ENCODE results near the gene KNDC1. TPM values are rescaled to one million over a fixed set of nuclear protein-coding genes. Genes with fewer than 3 reads are reported as not detected.

Gene KNDC1
- total RNA-seq, 4 donors from 2014 or later: 3.7 to 5.9 (median 4.8) TPM

- Histone ChIP-seq H3K4me3 (no peak overlapping the region), H3K27ac (no peak overlapping the region), H3K9me3 (no peaks in the 10 kb centered on the region), H3K4me1 (peaks cover 0 to 25% (median 9%) of the 10 kb centered on the region in 4 donors), H3K36me3 (no peaks in the 10 kb centered on the region), H3K27me3 (peaks cover 0 to 49% of the 10 kb centered on the region in 2 donors)
- TF ChIP-seq CTCF (IDR thresholded peaks at IDR 0.05) (no peak), POLR2A (IDR thresholded peaks at IDR 0.05) (no peak), EP300 (IDR thresholded peaks at IDR 0.05) (no peak)
- 69% methylated on average over 20 to 30 of the region's 31 CpGs for WGBS, 2 donors
- no peak for DNase-seq (ENCODE audit: low spot score in 2 of 2)
Measured at GRCh38 chr10:133163889-133164815, 4.1 kb downstream of the KNDC1 start.

GRCh38 chr10:133164816-133165555, 5.0 kb downstream of the KNDC1 start:
- H3K27ac ChIP-seq: no peak overlapping the region
- no peaks in the 10 kb centered on the region for H3K36me3 ChIP-seq
- DNase-seq (ENCODE audit: low spot score in 2 of 2): no peak
- H3K9me3 ChIP-seq: no peaks in the 10 kb centered on the region
- no peak overlapping the region for H3K4me3 ChIP-seq
- H3K4me1 ChIP-seq: peaks cover 0 to 17% (median 9%) of the 10 kb centered on the region in 4 donors
- peaks cover 0 to 44% of the 10 kb centered on the region in 2 donors for H3K27me3 ChIP-seq
- 76 to 85% methylated on average over 11 of the region's 26 CpGs for WGBS, 2 donors
- TF ChIP-seq EP300 (IDR thresholded peaks at IDR 0.05) (no peak), POLR2A (IDR thresholded peaks at IDR 0.05) (no peak), CTCF (IDR thresholded peaks at IDR 0.05) (no peak)

- Histone ChIP-seq H3K27me3 (peaks cover 0 to 39% of the 10 kb centered on the region in 2 donors), H3K4me1 (peaks cover 0 to 10% (median 4%) of the 10 kb centered on the region in 4 donors), H3K9me3 (no peaks in the 10 kb centered on the region), H3K36me3 (no peaks in the 10 kb centered on the region), H3K4me3 (no peak overlapping the region), H3K27ac (no peak overlapping the region)
- no peak for DNase-seq (ENCODE audit: low spot score in 2 of 2)
- WGBS, 2 donors: 83 to 85% methylated on average over 34 to 36 of the region's 40 CpGs
- TF ChIP-seq CTCF (IDR thresholded peaks at IDR 0.05) (no peak), EP300 (IDR thresholded peaks at IDR 0.05) (no peak), POLR2A (IDR thresholded peaks at IDR 0.05) (no peak)
Measured at GRCh38 chr10:133165556-133166503, 5.8 kb downstream of the KNDC1 start.

- WGBS, 2 donors: 91 to 92% methylated on average over 11 of the region's 11 CpGs
- Histone ChIP-seq H3K27ac (no peak overlapping the region), H3K36me3 (no peaks in the 10 kb centered on the region), H3K9me3 (no peaks in the 10 kb centered on the region), H3K4me3 (no peak overlapping the region), H3K4me1 (peaks cover 0 to 3% (median under 1%) of the 10 kb centered on the region in 4 donors), H3K27me3 (peaks cover 0 to 32% of the 10 kb centered on the region in 2 donors)
- no peak for TF ChIP-seq EP300 (IDR thresholded peaks at IDR 0.05)
- TF ChIP-seq CTCF (IDR thresholded peaks at IDR 0.05): no peak
- TF ChIP-seq POLR2A (IDR thresholded peaks at IDR 0.05): no peak
- DNase-seq (ENCODE audit: low spot score in 2 of 2): no peak
Measured at GRCh38 chr10:133166504-133166827, 6.4 kb downstream of the KNDC1 start.
